K562 (cell line): ENCODE results near the gene HSPA1L. TPM values are rescaled to one million over a fixed set of nuclear protein-coding genes. Genes with fewer than 3 reads are reported as not detected.

Source experiments
- ATAC-seq: fragments of 200-7000 bp; cut with Tn5 transposase; 3 replicates; pipeline ENCODE4 v1.9.1; 2020; ENCODE audit warnings: moderate library complexity
- BruUV-seq: library from RNA; stranded (reverse); fragments of 400-500 nt; replicated peaks from 2 replicates; lab custom pipeline; 2021; lab: Mats Ljungman, UMichigan
- CTCF ChIA-PET: fragments of 300-600 bp; formaldehyde crosslinking; extraction: SDS; loops from one replicate; lab custom pipeline; 2021; ENCODE audit warnings: low intra/inter-chr PET ratio; lab: Yijun Ruan, JAX
- POLR2A ChIA-PET: fragments of 300-600, 350-650 bp; sonication (Branson Sonifier 250); formaldehyde crosslinking; extraction: SDS; loops from one replicate; lab custom pipeline; 2021; ENCODE audit warnings: antibody characterized with exemption, inconsistent platforms; lab: Yijun Ruan, JAX
- DNase-seq, 4 experiments: peaks; one replicate each; pipeline versions ENCODE4 v3.0.0 to v3.0.0-alpha.2; 2011 to 2018; ENCODE audit warnings: low spot score in 3 of 4, mixed read lengths in 3 of 4; ENCODE audit errors: extremely low read depth in 1 of 4
- FAIRE-seq: peaks from 2 replicates; lab custom pipeline; 2011; peaks lifted over from hg19 to GRCh38; lab: Jason Lieb, UNC
- H2AFZ ChIP-seq: 2 replicates; pipeline ENCODE4 v1.6.0; 2011; ENCODE audit warnings: low read depth, low read length, control low read depth, inconsistent platforms
- H3K27ac ChIP-seq: fragments of 200-600 bp; 3 replicates; pipeline ENCODE4 v1.8.0; 2011; ENCODE audit warnings: low read depth, mild to moderate bottlenecking, control low read depth, inconsistent platforms, low read length, moderate library complexity, mixed read lengths; ENCODE audit errors: extremely low read depth
- H3K27me3 ChIP-seq, 2 experiments: fragments of 300-600 bp in 1 of 2; 2 replicates in 1 of 2; 3 replicates in 1 of 2; pipeline versions ENCODE4 v1.6.0 to v1.8.0; 2011; ENCODE audit warnings: inconsistent platforms in 2 of 2, low read length in 2 of 2, mild to moderate bottlenecking in 1 of 2, mixed read lengths in 1 of 2, moderate library complexity in 1 of 2; ENCODE audit not compliant: control insufficient read depth in 2 of 2, insufficient read depth in 2 of 2
- H3K36me3 ChIP-seq: fragments of 300-600 bp; 3 replicates; pipeline ENCODE4 v1.8.0; 2011; ENCODE audit warnings: mild to moderate bottlenecking, low read length, inconsistent platforms; ENCODE audit not compliant: control insufficient read depth, insufficient read depth
- H3K4me1 ChIP-seq, 2 experiments: fragments of 200-600 bp in 1 of 2; replicated peaks in 1 of 2; 2 replicates in 1 of 2; 3 replicates in 1 of 2; pipeline versions ENCODE4 v1.5.1 to v1.8.0; 2011; ENCODE audit warnings: inconsistent platforms in 2 of 2, low read length in 2 of 2, mild to moderate bottlenecking in 1 of 2, mixed read lengths in 1 of 2, moderate library complexity in 1 of 2; ENCODE audit not compliant: control insufficient read depth in 2 of 2, insufficient read depth in 2 of 2
- H3K4me2 ChIP-seq: 2 replicates; pipeline ENCODE4 v1.6.1; 2011; ENCODE audit warnings: low read length, control low read depth, inconsistent platforms, mixed read lengths; ENCODE audit not compliant: insufficient read depth
- H3K4me3 ChIP-seq: fragments of 200-600 bp; sonication (generic), shearing (Covaris generic); 2 replicates; pipeline ENCODE4 v1.5.1; 2016; ENCODE audit warnings: control low read depth, inconsistent platforms
- H3K79me2 ChIP-seq: fragments of 200-600 bp; 3 replicates; pipeline ENCODE4 v1.8.0; 2011; ENCODE audit warnings: low read length, inconsistent platforms; ENCODE audit not compliant: control insufficient read depth, insufficient read depth
- H3K9ac ChIP-seq, 2 experiments: 2 replicates each; pipeline versions ENCODE4 v1.6.0 to v1.6.1; 2011; ENCODE audit warnings: low read depth in 2 of 2, low read length in 2 of 2, control low read depth in 1 of 2, inconsistent platforms in 1 of 2, mild to moderate bottlenecking in 1 of 2, mixed read lengths in 1 of 2; ENCODE audit not compliant: insufficient read depth in 1 of 2
- H3K9me1 ChIP-seq: one replicate; pipeline ENCODE4 v1.6.0; 2011; ENCODE audit warnings: inconsistent platforms, mild to moderate bottlenecking, low read length, moderate library complexity; ENCODE audit not compliant: control insufficient read depth, insufficient read depth
- H3K9me3 ChIP-seq: replicated peaks from 2 replicates; pipeline ENCODE4 v1.5.1; 2011; ENCODE audit warnings: low read depth, low read length, inconsistent platforms; ENCODE audit not compliant: control insufficient read depth, insufficient read depth
- H4K20me1 ChIP-seq: replicated peaks from 2 replicates; pipeline ENCODE4 v1.6.1; 2011; ENCODE audit warnings: low read length, inconsistent platforms, mixed read lengths; ENCODE audit not compliant: control insufficient read depth, insufficient read depth
- CHAMP1 ChIP-seq: fragments of 450-650 bp; IDR thresholded peaks from 2 replicates; pipeline ENCODE4 v1.6.1; 2016; ENCODE audit warnings: mild to moderate bottlenecking
- CSDE1 ChIP-seq, 2 experiments: fragments of 450-650 bp; IDR thresholded peaks; 2 replicates each; pipeline ENCODE4 v1.6.1; 2016; ENCODE audit warnings: mild to moderate bottlenecking in 1 of 2
- GABPB1 ChIP-seq: sonication (generic); formaldehyde crosslinking; IDR thresholded peaks from 2 replicates; pipeline ENCODE4 v1.8.0; 2022; ENCODE audit warnings: mild to moderate bottlenecking, missing genetic modification reagents
- KAT8 ChIP-seq: fragments of 450-650 bp; IDR thresholded peaks from 2 replicates; pipeline ENCODE4 v1.6.1; 2016; ENCODE audit warnings: low read depth, mild to moderate bottlenecking
- POLR2G ChIP-seq: fragments of 200-400 bp; formaldehyde crosslinking; IDR thresholded peaks from 2 replicates; pipeline ENCODE4 v1.6.1; 2017; ENCODE audit warnings: low read depth, mild to moderate bottlenecking, antibody characterized with exemption, low read length, moderate library complexity
- RBFOX2 ChIP-seq: fragments of 200-400 bp; formaldehyde crosslinking; IDR thresholded peaks from 2 replicates; pipeline ENCODE4 v1.6.1; 2017; ENCODE audit warnings: low read depth, mild to moderate bottlenecking, low read length, moderate library complexity
- TFAP4 ChIP-seq: sonication (generic); formaldehyde crosslinking; IDR thresholded peaks from 2 replicates; pipeline ENCODE4 v1.8.0; 2022; ENCODE audit warnings: missing genetic modification reagents, mild to moderate bottlenecking, moderate library complexity, borderline replicate concordance
- ZBTB1 ChIP-seq: sonication (generic); formaldehyde crosslinking; IDR thresholded peaks from 2 replicates; pipeline ENCODE4 v1.8.1; 2023; ENCODE audit warnings: missing genetic modification reagents, low read depth, mild to moderate bottlenecking, borderline replicate concordance
- ZBTB33 ChIP-seq: sonication (generic); formaldehyde crosslinking; IDR thresholded peaks from 2 replicates; pipeline ENCODE4 v1.8.1; 2023; ENCODE audit warnings: mild to moderate bottlenecking, missing genetic modification reagents
- ZKSCAN1 ChIP-seq: fragments of 150-350 bp; IDR thresholded peaks from 2 replicates; pipeline ENCODE4 v1.6.1; 2016; ENCODE audit warnings: low read depth, low read length
- ZNF277 ChIP-seq: fragments of 250-450 bp; sonication (Bioruptor Pico); IDR thresholded peaks from 2 replicates; pipeline ENCODE4 v1.8.0; 2022; ENCODE audit warnings: inconsistent platforms, mild to moderate bottlenecking, moderate library complexity, borderline replicate concordance
- WGBS: fragments of 100-300 bp; shearing (Covaris generic); methylation state at CpG from one replicate; pipeline ENCODE4 v1.1.6; 2016; ENCODE audit warnings: low coverage, mixed read lengths; ENCODE audit not compliant: insufficient coverage; ENCODE audit errors: missing lambda C conversion rate; 5-methylcytosine and 5-hydroxymethylcytosine counted together
- in situ Hi-C: fragments of 300-500 bp; cut with MboI; formaldehyde crosslinking; loops from 4 replicates; pipeline ENCODE4 v1.15.0; 2018; ENCODE audit warnings: inconsistent platforms, mixed read lengths
- intact Hi-C: fragments of 100-400 bp; cut with micrococcal nuclease; formaldehyde crosslinking; loops from 2 replicates; pipeline ENCODE4 v1.14.2; 2022
- polyA plus RNA-seq, 8 experiments: library from polyadenylated mRNA; depleted of rRNA in 4 of 8; stranded (reverse) in 5 of 8; unstranded in 3 of 8; fragments of >200 nt; fragmentation: Nextera tagmentation in 2 of 8; fragmentation: Illumina TruSeq in 1 of 8; extraction: Ambion mirVana in 2 of 8; extraction: Trizol in 1 of 8; gene quantifications; 2 replicates each; pipeline versions ENCODE4 v1.2.1 to v1.2.3, GENCODE V29; 2011 to 2014; ENCODE audit warnings: inconsistent platforms in 1 of 8, missing spikeins in 1 of 8
- total RNA-seq, 7 experiments: library from RNA; depleted of rRNA in 6 of 7; stranded (reverse); fragments of >200 nt in 6 of 7; fragmentation: Illumina TruSeq in 2 of 7; extraction: Trizol in 2 of 7; gene quantifications; 2 replicates each; pipeline versions ENCODE4 v1.2.1 to v1.2.3, GENCODE V29; 2011 to 2021; ENCODE audit warnings: low replicate concordance in 1 of 7

Gene HSPA1L
- total and polyA plus RNA-seq, 9 of the 15 experiments (the other 6 are each of a cell fraction or from before 2014, with no cell fraction given) = 0.14 to 2.1 (median 1.3) TPM

- Histone ChIP-seq H3K79me2 (no peaks in the 10 kb centered on the region), H3K4me2 (no peak overlapping the region), H3K9ac (peak overlapping the region in 1 of 2 experiments; percentile 42; a peak in 1 of 4 replicates), H3K4me1 (peaks cover 36 to 70% of the 10 kb centered on the region in 2 experiments), H3K9me1 (peaks cover 6% of the 10 kb centered on the region), H3K27ac (no peak overlapping the region), H3K27me3 (no peaks in the 10 kb centered on the region), H3K4me3 (no peak overlapping the region), H3K36me3 (peaks cover 76% of the 10 kb centered on the region; the same call in 2 of the 3 replicates), H4K20me1 (no peaks in the 10 kb centered on the region), H2AFZ (no peak overlapping the region), H3K9me3 (no peaks in the 10 kb centered on the region)
- in situ Hi-C loops = no loop called here
- TF ChIP-seq POLR2G (peak; percentile 56), TFAP4 (peak; percentile 20; the same call in 1 of the 2 replicates), ZKSCAN1 (no peak), ZBTB1 (CRISPR knock-in tag) (0 out of 2 replicates have a peak, but pooled peaks have one; percentile 13), CHAMP1 (no peak), GABPB1 (CRISPR knock-in tag) (0 out of 2 replicates have a peak, but pooled peaks have one; percentile 35), KAT8 (no peak), ZBTB33 (CRISPR knock-in tag) (peak; percentile 75), CSDE1 (IDR thresholded peaks at IDR 0.05) (no peak), ZNF277 (no peak), RBFOX2 (peak; percentile 8; the same call in 1 of the 2 replicates)
- ATAC-seq = no peak
- intact Hi-C loops = loop anchor here (10.0 kb wide), 1 partner anchor 235 kb away; the partner anchor contains the start of genes ATP6V1G2, DDX39B and NFKBIL1
- CTCF ChIA-PET = interaction anchor here (0.6 kb wide), 1 partner anchor 17 kb away, joined by 3 read pairs; no protein-coding TSS in a partner anchor
- POLR2A ChIA-PET = interaction anchor here (0.6 to 8.8 kb wide), 11 partner anchors 8 to 55 kb away, joined by 3 to 47 read pairs (median 5); partner anchors contain the start of genes DDAH2, HSPA1B, LSM2 and VARS1
- 94% methylated on average over 10 of the region's 10 CpGs for WGBS
- BruUV-seq = no TSS peak
- no peak for FAIRE-seq
- DNase-seq = no peak
These were observed 35.2 kb downstream of the HSPA1L start for GRCh38 chr6:31779908-31780307.
